Activated CD8-positive, alpha-beta T cell treated with anti-CD3 and anti-CD28 coated beads for 36 hours (primary cell): ENCODE results near the gene ARHGAP10. TPM values are rescaled to one million over a fixed set of nuclear protein-coding genes. Genes with fewer than 3 reads are reported as not detected.

Source experiments
- ATAC-seq: fragments of 200-7000 bp; cut with Tn5 transposase; one replicate; pipeline ENCODE4 v1.10.0; 2021; ENCODE audit warnings: mild to moderate bottlenecking, moderate library complexity
- CTCF ChIA-PET: fragments of 350-600 bp; sonication (Branson Sonifier 250); formaldehyde crosslinking; loops from one replicate; lab custom pipeline; 2021; ENCODE audit warnings: antibody characterized with exemption; lab: Charles Lee
- POLR2A ChIA-PET: fragments of 350-600 bp; sonication (Branson Sonifier 250); formaldehyde crosslinking; loops from one replicate; lab custom pipeline; 2021; ENCODE audit warnings: antibody characterized with exemption; lab: Charles Lee
- DNase-seq: peaks from one replicate; pipeline ENCODE4 v3.0.0-alpha.2; 2020
- H3K27ac Mint-ChIP-seq: one replicate; pipeline ENCODE4 v1.8.0; 2021; ENCODE audit warnings: mild to moderate bottlenecking, mixed read lengths
- H3K27me3 Mint-ChIP-seq: one replicate; pipeline ENCODE4 v1.8.0; 2021; ENCODE audit warnings: mixed read lengths
- H3K36me3 Mint-ChIP-seq: one replicate; pipeline ENCODE4 v1.8.0; 2021; ENCODE audit warnings: low read depth, mixed read lengths
- H3K4me1 Mint-ChIP-seq: one replicate; pipeline ENCODE4 v1.8.0; 2021; ENCODE audit warnings: low read depth, mixed read lengths
- H3K4me3 Mint-ChIP-seq: one replicate; pipeline ENCODE4 v1.8.0; 2021; ENCODE audit warnings: mild to moderate bottlenecking, moderate library complexity, mixed read lengths
- H3K9me3 Mint-ChIP-seq: one replicate; pipeline ENCODE4 v1.8.0; 2021; ENCODE audit warnings: mixed read lengths
- intact Hi-C: fragments of 100-400 bp; cut with micrococcal nuclease; formaldehyde crosslinking; loops from one replicate; pipeline ENCODE4 v1.10.0; 2022
- total RNA-seq, 2 experiments: library from RNA; stranded (reverse); gene quantifications; one replicate each; pipeline ENCODE4 v1.2.3, GENCODE V29; 2021
- TF ChIP-seq, protein P1 (sequence below): fragments of 200-600 bp; IDR thresholded peaks from one replicate; pipeline ENCODE4 v1.8.0; 2022; ENCODE audit warnings: antibody characterized with exemption, mild to moderate bottlenecking

Gene ARHGAP10
- total RNA-seq, 2 experiments from 2014 or later: 4.0 to 5.1 TPM

DNA sequence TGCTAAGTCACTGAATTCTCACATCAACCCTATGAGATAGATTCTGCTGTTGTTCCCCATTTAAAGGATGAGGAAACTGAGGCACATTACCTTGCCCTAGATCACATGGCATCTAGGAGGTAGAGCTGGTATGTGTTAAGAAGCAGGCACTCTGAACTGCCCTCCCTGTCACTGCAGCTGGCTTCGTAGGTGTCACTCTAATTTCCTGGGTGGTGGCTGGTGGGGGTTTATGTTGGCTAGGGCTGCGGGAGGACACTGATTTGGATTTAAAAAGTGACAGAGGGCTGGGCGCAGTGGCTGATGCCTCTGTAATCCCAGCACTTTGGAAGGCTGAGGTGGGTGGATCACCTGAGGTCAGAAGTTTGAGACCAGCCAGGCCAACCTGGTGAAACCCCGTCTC lies 93.0 kb downstream of the ARHGAP10 start:
- H3K9me3 Mint-ChIP-seq: no peaks in the 10 kb centered on the region
- H3K27me3 Mint-ChIP-seq: no peaks in the 10 kb centered on the region
- ATAC-seq: no peak
- no peaks in the 10 kb centered on the region for H3K4me1 Mint-ChIP-seq
- H3K4me3 Mint-ChIP-seq: no peak overlapping the region
- TF ChIP-seq, protein P1, sequence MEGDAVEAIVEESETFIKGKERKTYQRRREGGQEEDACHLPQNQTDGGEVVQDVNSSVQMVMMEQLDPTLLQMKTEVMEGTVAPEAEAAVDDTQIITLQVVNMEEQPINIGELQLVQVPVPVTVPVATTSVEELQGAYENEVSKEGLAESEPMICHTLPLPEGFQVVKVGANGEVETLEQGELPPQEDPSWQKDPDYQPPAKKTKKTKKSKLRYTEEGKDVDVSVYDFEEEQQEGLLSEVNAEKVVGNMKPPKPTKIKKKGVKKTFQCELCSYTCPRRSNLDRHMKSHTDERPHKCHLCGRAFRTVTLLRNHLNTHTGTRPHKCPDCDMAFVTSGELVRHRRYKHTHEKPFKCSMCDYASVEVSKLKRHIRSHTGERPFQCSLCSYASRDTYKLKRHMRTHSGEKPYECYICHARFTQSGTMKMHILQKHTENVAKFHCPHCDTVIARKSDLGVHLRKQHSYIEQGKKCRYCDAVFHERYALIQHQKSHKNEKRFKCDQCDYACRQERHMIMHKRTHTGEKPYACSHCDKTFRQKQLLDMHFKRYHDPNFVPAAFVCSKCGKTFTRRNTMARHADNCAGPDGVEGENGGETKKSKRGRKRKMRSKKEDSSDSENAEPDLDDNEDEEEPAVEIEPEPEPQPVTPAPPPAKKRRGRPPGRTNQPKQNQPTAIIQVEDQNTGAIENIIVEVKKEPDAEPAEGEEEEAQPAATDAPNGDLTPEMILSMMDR: no peak
- ChIA-PET CTCF (interaction anchor here (3.2 kb wide), 1 partner anchor 42 kb away, joined by 16 read pairs; no protein-coding TSS in a partner anchor), POLR2A (no interaction called here)
- no peak overlapping the region for H3K27ac Mint-ChIP-seq
- intact Hi-C loops: no loop called here
- DNase-seq: no peak
- H3K36me3 Mint-ChIP-seq: no peaks in the 10 kb centered on the region

DNA sequence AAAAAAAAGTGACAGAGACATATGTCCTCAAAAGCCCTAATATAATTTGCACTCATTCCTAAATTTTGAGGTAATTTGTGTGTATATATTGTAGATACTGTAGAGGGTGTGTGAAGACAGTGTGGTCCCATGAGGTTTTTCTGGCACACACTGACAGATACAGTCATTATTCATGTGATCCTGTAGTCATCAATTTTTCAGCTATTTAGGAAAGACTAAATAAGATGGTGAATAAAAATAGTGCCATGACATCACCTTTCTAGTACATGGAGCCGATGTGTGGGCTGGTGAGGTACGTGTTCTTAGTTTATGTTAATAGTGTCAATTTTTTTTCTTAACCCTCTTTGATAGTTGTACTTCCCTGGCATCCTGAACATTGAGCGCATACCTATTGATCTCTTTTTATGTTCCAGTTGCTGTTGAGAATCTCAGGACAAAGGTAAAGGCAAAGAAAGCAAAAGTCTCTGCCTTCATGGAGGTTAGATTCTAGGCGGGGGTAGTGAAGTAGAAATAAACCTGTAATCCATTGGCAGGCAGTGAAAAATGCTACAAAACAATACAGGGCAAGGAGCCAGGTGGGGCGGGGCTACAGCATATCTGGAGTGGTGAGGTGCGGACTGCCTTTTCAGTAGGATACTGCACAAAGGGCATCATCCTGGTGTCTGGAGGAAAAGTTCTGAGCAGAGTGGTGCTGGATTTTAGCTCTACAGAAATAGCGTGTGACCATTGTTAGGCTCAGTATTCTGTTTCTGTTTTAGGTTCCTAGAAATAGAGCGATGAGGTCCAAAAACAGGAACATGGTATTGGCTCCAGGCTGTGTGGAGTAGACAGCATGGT lies 93.8 kb downstream of the ARHGAP10 start:
- CTCF ChIA-PET: interaction anchor here (1.8 to 3.2 kb wide), 2 partner anchors 41 kb away, joined by 6 to 16 read pairs; no protein-coding TSS in a partner anchor
- Mint-ChIP-seq H3K27ac (no peak overlapping the region), H3K27me3 (no peaks in the 10 kb centered on the region), H3K36me3 (no peaks in the 10 kb centered on the region), H3K9me3 (no peaks in the 10 kb centered on the region), H3K4me1 (no peaks in the 10 kb centered on the region), H3K4me3 (no peak overlapping the region)
- intact Hi-C loops: no loop called here
- no peak for DNase-seq
- TF ChIP-seq, protein P1: no peak
- POLR2A ChIA-PET: no interaction called here
- no peak for ATAC-seq

DNA sequence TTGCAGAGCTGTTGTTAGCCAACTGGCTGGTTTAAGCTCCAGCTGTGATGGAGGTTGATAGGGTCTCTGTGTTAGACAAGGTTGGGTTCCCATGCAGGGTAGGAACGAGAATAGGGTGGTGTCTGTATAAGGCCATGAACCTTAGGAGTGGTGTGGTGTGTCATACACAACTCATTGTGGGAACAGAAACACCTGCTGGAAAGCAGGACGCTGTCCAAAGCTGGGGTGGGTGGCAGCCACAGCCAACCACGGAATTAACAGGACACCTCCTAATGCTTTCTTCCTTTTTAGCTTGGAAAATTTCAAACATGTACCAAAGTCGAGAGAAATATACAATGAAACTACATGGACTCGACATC lies 94.4 kb downstream of the ARHGAP10 start:
- Mint-ChIP-seq H3K27ac (no peak overlapping the region), H3K36me3 (no peaks in the 10 kb centered on the region), H3K27me3 (no peaks in the 10 kb centered on the region), H3K9me3 (no peaks in the 10 kb centered on the region), H3K4me1 (no peaks in the 10 kb centered on the region), H3K4me3 (no peak overlapping the region)
- no peak for DNase-seq
- POLR2A ChIA-PET: no interaction called here
- no peak for ATAC-seq
- CTCF ChIA-PET: interaction anchor here (1.8 kb wide), 1 partner anchor 41 kb away, joined by 6 read pairs; no protein-coding TSS in a partner anchor
- intact Hi-C loops: no loop called here
- TF ChIP-seq, protein P1: no peak

DNA sequence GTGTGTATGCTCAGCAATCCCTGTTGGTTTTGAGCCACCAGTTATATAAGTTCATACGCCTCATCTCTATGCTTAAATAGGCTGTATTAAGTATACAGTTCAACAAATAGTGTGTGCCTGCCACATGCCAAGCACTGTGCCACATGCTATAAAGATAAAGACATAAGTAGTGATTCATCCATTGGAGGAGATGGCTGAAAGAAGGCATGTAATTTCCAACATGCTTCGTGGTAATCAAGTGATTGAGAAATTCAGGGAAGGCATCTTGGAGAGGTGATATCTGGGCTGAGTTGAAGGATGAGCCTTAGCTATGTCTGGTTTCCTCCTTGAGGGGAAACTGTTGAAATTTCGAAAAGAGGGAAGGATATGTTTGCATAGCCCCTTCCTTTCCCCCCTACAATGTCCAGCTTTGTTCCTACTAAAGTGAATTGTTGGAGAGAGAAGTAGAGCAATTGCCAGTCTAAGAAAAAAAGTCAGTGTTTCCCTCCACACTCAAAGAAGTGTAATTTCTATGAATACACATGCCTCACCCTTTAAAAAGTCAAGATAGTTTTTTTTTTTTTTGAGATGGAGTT lies 96.5 kb downstream of the ARHGAP10 start:
- H3K36me3 Mint-ChIP-seq: peaks cover 2% of the 10 kb centered on the region
- H3K4me3 Mint-ChIP-seq: no peak overlapping the region
- ATAC-seq: no peak
- H3K9me3 Mint-ChIP-seq: no peaks in the 10 kb centered on the region
- H3K4me1 Mint-ChIP-seq: peaks cover 7% of the 10 kb centered on the region
- no peaks in the 10 kb centered on the region for H3K27me3 Mint-ChIP-seq
- TF ChIP-seq, protein P1: no peak
- CTCF ChIA-PET: no interaction called here
- POLR2A ChIA-PET: no interaction called here
- intact Hi-C loops: no loop called here
- no peak overlapping the region for H3K27ac Mint-ChIP-seq
- no peak for DNase-seq

DNA sequence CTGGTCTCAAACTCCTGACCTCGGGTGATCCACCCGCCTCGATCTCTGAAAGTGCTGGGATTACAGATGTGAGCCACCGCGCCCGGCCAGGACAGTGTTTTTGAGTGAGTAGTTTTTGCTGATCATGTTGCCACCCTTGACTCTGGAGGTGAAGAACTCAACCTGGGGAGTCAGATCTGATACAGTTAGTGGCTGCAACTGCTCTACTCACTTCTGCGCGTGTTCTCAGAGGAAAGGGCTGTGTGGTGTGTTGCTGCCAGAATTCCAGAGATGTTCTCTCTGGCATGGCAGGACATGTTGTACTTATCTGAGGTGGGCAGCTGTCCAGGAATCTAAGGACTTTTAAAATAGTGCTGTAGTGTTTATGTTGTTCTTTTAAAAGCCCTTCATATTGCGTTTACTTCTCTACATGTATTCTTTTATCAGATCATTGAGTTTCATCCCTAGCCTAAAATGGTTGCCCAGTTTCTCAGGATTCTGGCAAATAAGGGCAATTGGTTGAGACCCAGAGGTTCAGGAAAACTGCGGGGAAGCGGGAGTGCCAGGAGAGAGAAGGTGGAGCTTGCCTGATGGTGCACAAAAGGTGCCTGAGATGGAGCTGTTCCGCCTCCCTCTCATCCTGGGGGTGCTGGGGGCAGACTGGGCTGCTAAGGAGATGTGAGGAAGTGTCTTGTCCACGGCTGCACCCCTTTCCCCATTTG lies 97.7 kb downstream of the ARHGAP10 start:
- Mint-ChIP-seq H3K27me3 (no peaks in the 10 kb centered on the region), H3K36me3 (peaks cover 2% of the 10 kb centered on the region), H3K9me3 (no peaks in the 10 kb centered on the region), H3K4me3 (no peak overlapping the region), H3K4me1 (peaks cover 10% of the 10 kb centered on the region), H3K27ac (no peak overlapping the region)
- POLR2A ChIA-PET: no interaction called here
- DNase-seq (no peak), ATAC-seq (no peak)
- CTCF ChIA-PET: no interaction called here
- TF ChIP-seq, protein P1: no peak
- intact Hi-C loops: no loop called here
